Upper lobe of left lung (tissue), 4 donors: ENCODE measurements around the gene FAM229A.

Experiments used
- POLR2A ChIP-seq, 4 donors: fragments of 450-650 bp; IDR thresholded peaks; one replicate each; pipeline ENCODE4 v1.5.1; 2016 to 2017; ENCODE audit warnings: antibody characterized with exemption in 4 of 4, mild to moderate bottlenecking in 2 of 4
- POLR2AphosphoS5 ChIP-seq, 2 donors: sonication (generic); formaldehyde crosslinking; IDR thresholded peaks; one replicate each; pipeline ENCODE4 v1.5.1; 2017; ENCODE audit warnings: antibody characterized with exemption in 2 of 2
- TF ChIP-seq, protein P1 (sequence below), 6 experiments: fragments of 450-650 bp in 4 of 6; fragments of 200-600 bp in 2 of 6; sonication (generic) in 2 of 6; IDR thresholded peaks; one replicate each; pipeline ENCODE4 v1.5.1; 2016 to 2019; ENCODE audit warnings: antibody characterized with exemption in 6 of 6

- TF ChIP-seq, protein P1, sequence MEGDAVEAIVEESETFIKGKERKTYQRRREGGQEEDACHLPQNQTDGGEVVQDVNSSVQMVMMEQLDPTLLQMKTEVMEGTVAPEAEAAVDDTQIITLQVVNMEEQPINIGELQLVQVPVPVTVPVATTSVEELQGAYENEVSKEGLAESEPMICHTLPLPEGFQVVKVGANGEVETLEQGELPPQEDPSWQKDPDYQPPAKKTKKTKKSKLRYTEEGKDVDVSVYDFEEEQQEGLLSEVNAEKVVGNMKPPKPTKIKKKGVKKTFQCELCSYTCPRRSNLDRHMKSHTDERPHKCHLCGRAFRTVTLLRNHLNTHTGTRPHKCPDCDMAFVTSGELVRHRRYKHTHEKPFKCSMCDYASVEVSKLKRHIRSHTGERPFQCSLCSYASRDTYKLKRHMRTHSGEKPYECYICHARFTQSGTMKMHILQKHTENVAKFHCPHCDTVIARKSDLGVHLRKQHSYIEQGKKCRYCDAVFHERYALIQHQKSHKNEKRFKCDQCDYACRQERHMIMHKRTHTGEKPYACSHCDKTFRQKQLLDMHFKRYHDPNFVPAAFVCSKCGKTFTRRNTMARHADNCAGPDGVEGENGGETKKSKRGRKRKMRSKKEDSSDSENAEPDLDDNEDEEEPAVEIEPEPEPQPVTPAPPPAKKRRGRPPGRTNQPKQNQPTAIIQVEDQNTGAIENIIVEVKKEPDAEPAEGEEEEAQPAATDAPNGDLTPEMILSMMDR (IDR thresholded peaks at IDR 0.05) = no peak
- TF ChIP-seq POLR2A (IDR thresholded peaks at IDR 0.05) (no peak), POLR2AphosphoS5 (IDR thresholded peaks at IDR 0.05) (no peak)
These were observed 15.4 kb upstream of the FAM229A start for GRCh38 chr1:32377541-32378220.
